HL-60 (cell line): ENCODE measurements around the gene EMX2.

Source experiments
- GABPA ChIP-seq: IDR thresholded peaks from 2 replicates; pipeline ENCODE4 v1.6.1; 2012; ENCODE audit warnings: low read depth
- POLR2AphosphoS5 ChIP-seq: IDR thresholded peaks from 2 replicates; pipeline ENCODE4 v1.6.1; 2012; ENCODE audit warnings: low read depth
- REST ChIP-seq: IDR thresholded peaks from 2 replicates; pipeline ENCODE4 v1.6.1; 2012; ENCODE audit warnings: low read depth; ENCODE audit not compliant: insufficient replicate concordance
- SPI1 ChIP-seq: IDR thresholded peaks from 2 replicates; pipeline ENCODE4 v1.6.1; 2012; ENCODE audit warnings: low read depth, mild to moderate bottlenecking, borderline replicate concordance
- TF ChIP-seq, protein P1 (sequence below): IDR thresholded peaks from one replicate; pipeline ENCODE4 v1.5.1; 2011; ENCODE audit warnings: low read length, control low read depth, inconsistent platforms; ENCODE audit not compliant: insufficient read depth

DNA sequence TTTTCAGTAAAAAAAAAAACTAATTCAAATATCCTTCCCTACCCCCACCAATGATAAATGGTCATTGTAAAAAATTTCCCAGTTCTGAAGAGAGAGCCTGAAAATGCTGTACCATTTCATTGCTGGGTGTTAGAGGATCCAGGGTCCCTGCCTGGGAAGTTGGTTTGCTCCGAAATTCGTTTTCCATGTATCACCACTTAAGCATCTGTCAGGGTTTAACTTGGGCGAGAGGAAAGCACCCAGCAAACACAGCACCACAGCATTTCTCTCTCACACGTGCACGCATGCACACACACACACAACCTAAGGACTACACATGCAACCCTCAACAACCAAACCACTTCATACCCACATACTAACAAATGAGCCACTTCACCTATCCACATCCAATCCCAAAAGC lies 42.1 kb upstream of the EMX2 start:
- TF ChIP-seq, protein P1, sequence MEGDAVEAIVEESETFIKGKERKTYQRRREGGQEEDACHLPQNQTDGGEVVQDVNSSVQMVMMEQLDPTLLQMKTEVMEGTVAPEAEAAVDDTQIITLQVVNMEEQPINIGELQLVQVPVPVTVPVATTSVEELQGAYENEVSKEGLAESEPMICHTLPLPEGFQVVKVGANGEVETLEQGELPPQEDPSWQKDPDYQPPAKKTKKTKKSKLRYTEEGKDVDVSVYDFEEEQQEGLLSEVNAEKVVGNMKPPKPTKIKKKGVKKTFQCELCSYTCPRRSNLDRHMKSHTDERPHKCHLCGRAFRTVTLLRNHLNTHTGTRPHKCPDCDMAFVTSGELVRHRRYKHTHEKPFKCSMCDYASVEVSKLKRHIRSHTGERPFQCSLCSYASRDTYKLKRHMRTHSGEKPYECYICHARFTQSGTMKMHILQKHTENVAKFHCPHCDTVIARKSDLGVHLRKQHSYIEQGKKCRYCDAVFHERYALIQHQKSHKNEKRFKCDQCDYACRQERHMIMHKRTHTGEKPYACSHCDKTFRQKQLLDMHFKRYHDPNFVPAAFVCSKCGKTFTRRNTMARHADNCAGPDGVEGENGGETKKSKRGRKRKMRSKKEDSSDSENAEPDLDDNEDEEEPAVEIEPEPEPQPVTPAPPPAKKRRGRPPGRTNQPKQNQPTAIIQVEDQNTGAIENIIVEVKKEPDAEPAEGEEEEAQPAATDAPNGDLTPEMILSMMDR: no peak
- TF ChIP-seq REST (no peak), POLR2AphosphoS5 (no peak), GABPA (no peak), SPI1 (no peak)
